K562 (cell line): ENCODE results near the gene MRPL54. TPM values are rescaled to one million over a fixed set of nuclear protein-coding genes. Genes with fewer than 3 reads are reported as not detected.
A peak's percentile ranks its signal among the peaks of the same experiment; 100 is the strongest.

Experiments used
- ATAC-seq: fragments of 200-7000 bp; cut with Tn5 transposase; 3 replicates; pipeline ENCODE4 v1.9.1; 2020; ENCODE audit warnings: moderate library complexity
- BruUV-seq: library from RNA; stranded (reverse); fragments of 400-500 nt; replicated peaks from 2 replicates; lab custom pipeline; 2021; lab: Mats Ljungman, UMichigan
- CTCF ChIA-PET: fragments of 300-600 bp; formaldehyde crosslinking; extraction: SDS; loops from one replicate; lab custom pipeline; 2021; ENCODE audit warnings: low intra/inter-chr PET ratio; lab: Yijun Ruan, JAX
- POLR2A ChIA-PET: fragments of 300-600, 350-650 bp; sonication (Branson Sonifier 250); formaldehyde crosslinking; extraction: SDS; loops from one replicate; lab custom pipeline; 2021; ENCODE audit warnings: antibody characterized with exemption, inconsistent platforms; lab: Yijun Ruan, JAX
- DNase-seq, 4 experiments: peaks; one replicate each; pipeline versions ENCODE4 v3.0.0 to v3.0.0-alpha.2; 2011 to 2018; ENCODE audit warnings: low spot score in 3 of 4, mixed read lengths in 3 of 4; ENCODE audit errors: extremely low read depth in 1 of 4
- FAIRE-seq: peaks from 2 replicates; lab custom pipeline; 2011; peaks lifted over from hg19 to GRCh38; lab: Jason Lieb, UNC
- H2AFZ ChIP-seq: 2 replicates; pipeline ENCODE4 v1.6.0; 2011; ENCODE audit warnings: low read depth, low read length, control low read depth, inconsistent platforms
- H3K27ac ChIP-seq: fragments of 200-600 bp; 3 replicates; pipeline ENCODE4 v1.8.0; 2011; ENCODE audit warnings: low read depth, mild to moderate bottlenecking, control low read depth, inconsistent platforms, low read length, moderate library complexity, mixed read lengths; ENCODE audit errors: extremely low read depth
- H3K27me3 ChIP-seq, 2 experiments: fragments of 300-600 bp in 1 of 2; 2 replicates in 1 of 2; 3 replicates in 1 of 2; pipeline versions ENCODE4 v1.6.0 to v1.8.0; 2011; ENCODE audit warnings: inconsistent platforms in 2 of 2, low read length in 2 of 2, mild to moderate bottlenecking in 1 of 2, mixed read lengths in 1 of 2, moderate library complexity in 1 of 2; ENCODE audit not compliant: control insufficient read depth in 2 of 2, insufficient read depth in 2 of 2
- H3K36me3 ChIP-seq: fragments of 300-600 bp; 3 replicates; pipeline ENCODE4 v1.8.0; 2011; ENCODE audit warnings: mild to moderate bottlenecking, low read length, inconsistent platforms; ENCODE audit not compliant: control insufficient read depth, insufficient read depth
- H3K4me1 ChIP-seq, 2 experiments: fragments of 200-600 bp in 1 of 2; replicated peaks in 1 of 2; 2 replicates in 1 of 2; 3 replicates in 1 of 2; pipeline versions ENCODE4 v1.5.1 to v1.8.0; 2011; ENCODE audit warnings: inconsistent platforms in 2 of 2, low read length in 2 of 2, mild to moderate bottlenecking in 1 of 2, mixed read lengths in 1 of 2, moderate library complexity in 1 of 2; ENCODE audit not compliant: control insufficient read depth in 2 of 2, insufficient read depth in 2 of 2
- H3K4me2 ChIP-seq: 2 replicates; pipeline ENCODE4 v1.6.1; 2011; ENCODE audit warnings: low read length, control low read depth, inconsistent platforms, mixed read lengths; ENCODE audit not compliant: insufficient read depth
- H3K4me3 ChIP-seq: fragments of 200-600 bp; sonication (generic), shearing (Covaris generic); 2 replicates; pipeline ENCODE4 v1.5.1; 2016; ENCODE audit warnings: control low read depth, inconsistent platforms
- H3K79me2 ChIP-seq: fragments of 200-600 bp; 3 replicates; pipeline ENCODE4 v1.8.0; 2011; ENCODE audit warnings: low read length, inconsistent platforms; ENCODE audit not compliant: control insufficient read depth, insufficient read depth
- H3K9ac ChIP-seq, 2 experiments: 2 replicates each; pipeline versions ENCODE4 v1.6.0 to v1.6.1; 2011; ENCODE audit warnings: low read depth in 2 of 2, low read length in 2 of 2, control low read depth in 1 of 2, inconsistent platforms in 1 of 2, mild to moderate bottlenecking in 1 of 2, mixed read lengths in 1 of 2; ENCODE audit not compliant: insufficient read depth in 1 of 2
- H3K9me1 ChIP-seq: one replicate; pipeline ENCODE4 v1.6.0; 2011; ENCODE audit warnings: inconsistent platforms, mild to moderate bottlenecking, low read length, moderate library complexity; ENCODE audit not compliant: control insufficient read depth, insufficient read depth
- H3K9me3 ChIP-seq: replicated peaks from 2 replicates; pipeline ENCODE4 v1.5.1; 2011; ENCODE audit warnings: low read depth, low read length, inconsistent platforms; ENCODE audit not compliant: control insufficient read depth, insufficient read depth
- H4K20me1 ChIP-seq: replicated peaks from 2 replicates; pipeline ENCODE4 v1.6.1; 2011; ENCODE audit warnings: low read length, inconsistent platforms, mixed read lengths; ENCODE audit not compliant: control insufficient read depth, insufficient read depth
- BCOR ChIP-seq: fragments of 450-650 bp; IDR thresholded peaks from 2 replicates; pipeline ENCODE4 v1.6.1; 2016
- CBX3 ChIP-seq, 2 experiments: IDR thresholded peaks; 1 replicate in 1 of 2; 2 replicates in 1 of 2; pipeline ENCODE4 v1.6.1; 2012; ENCODE audit warnings: inconsistent platforms in 2 of 2, low read length in 2 of 2, borderline replicate concordance in 1 of 2, control low read depth in 1 of 2
- E2F3 ChIP-seq: fragments of 250-450 bp; sonication (Bioruptor Pico); IDR thresholded peaks from 2 replicates; pipeline ENCODE4 v1.4.0; 2020; ENCODE audit warnings: mild to moderate bottlenecking
- ESRRA ChIP-seq: fragments of 450-650 bp; IDR thresholded peaks from 2 replicates; pipeline ENCODE4 v1.6.1; 2014; ENCODE audit warnings: low read depth, mild to moderate bottlenecking, moderate library complexity, borderline replicate concordance
- HDAC2 ChIP-seq: fragments of 450-650 bp; IDR thresholded peaks from 2 replicates; pipeline ENCODE4 v1.6.1; 2016; ENCODE audit warnings: mild to moderate bottlenecking
- KDM1A ChIP-seq, 2 experiments: fragments of 450-650 bp; IDR thresholded peaks; 2 replicates each; pipeline ENCODE4 v1.6.1; 2016; ENCODE audit warnings: mild to moderate bottlenecking in 2 of 2
- MAFK ChIP-seq: IDR thresholded peaks from 2 replicates; pipeline ENCODE4 v1.6.1; 2011; ENCODE audit warnings: low read length, improper control_type of control experiment
- MIER1 ChIP-seq: fragments of 450-650 bp; IDR thresholded peaks from 2 replicates; pipeline ENCODE4 v1.6.1; 2016; ENCODE audit warnings: antibody characterized with exemption, mild to moderate bottlenecking, low read depth
- PHF21A ChIP-seq: fragments of 450-650 bp; IDR thresholded peaks from 2 replicates; pipeline ENCODE4 v1.6.1; 2017; ENCODE audit warnings: low read depth, borderline replicate concordance
- PTBP1 ChIP-seq: fragments of 200-400 bp; formaldehyde crosslinking; IDR thresholded peaks from 2 replicates; pipeline ENCODE4 v1.6.1; 2017; ENCODE audit warnings: low read depth, low read length
- PTRF ChIP-seq: fragments of 450-650 bp; IDR thresholded peaks from 2 replicates; pipeline ENCODE4 v1.6.1; 2016; ENCODE audit warnings: mild to moderate bottlenecking, missing genetic modification characterization, missing compliant biosample characterization
- RBM25 ChIP-seq: fragments of 200-400 bp; formaldehyde crosslinking; IDR thresholded peaks from 2 replicates; pipeline ENCODE4 v1.6.1; 2018; ENCODE audit warnings: low read length, low read depth, moderate library complexity; ENCODE audit not compliant: severe bottlenecking
- RFX1 ChIP-seq: fragments of 450-650 bp; IDR thresholded peaks from 2 replicates; pipeline ENCODE4 v1.6.1; 2016; ENCODE audit warnings: mild to moderate bottlenecking, moderate library complexity
- SMARCA5 ChIP-seq: fragments of 450-650 bp; IDR thresholded peaks from 2 replicates; pipeline ENCODE4 v1.6.1; 2016
- SP1 ChIP-seq: sonication (generic); formaldehyde crosslinking; IDR thresholded peaks from 2 replicates; pipeline ENCODE4 v1.8.1; 2022; ENCODE audit warnings: mild to moderate bottlenecking, missing genetic modification reagents
- SRF ChIP-seq, 2 experiments: fragments of 250-450, 450-650 bp in 1 of 2; sonication (Bioruptor Pico) in 1 of 2; sonication (generic) in 1 of 2; formaldehyde crosslinking; IDR thresholded peaks; 2 replicates each; pipeline versions ENCODE4 v1.5.0 to v1.5.1; 2020 to 2022; ENCODE audit warnings: mild to moderate bottlenecking in 1 of 2, missing genetic modification reagents in 1 of 2
- USF2 ChIP-seq: sonication (generic); formaldehyde crosslinking; IDR thresholded peaks from 2 replicates; pipeline ENCODE4 v1.5.0; 2020; ENCODE audit warnings: missing genetic modification reagents
- ZSCAN29 ChIP-seq: fragments of 450-650 bp; IDR thresholded peaks from 2 replicates; pipeline ENCODE4 v1.6.1; 2017
- WGBS: fragments of 100-300 bp; shearing (Covaris generic); methylation state at CpG from one replicate; pipeline ENCODE4 v1.1.6; 2016; ENCODE audit warnings: low coverage, mixed read lengths; ENCODE audit not compliant: insufficient coverage; ENCODE audit errors: missing lambda C conversion rate; 5-methylcytosine and 5-hydroxymethylcytosine counted together
- in situ Hi-C: fragments of 300-500 bp; cut with MboI; formaldehyde crosslinking; loops from 4 replicates; pipeline ENCODE4 v1.15.0; 2018; ENCODE audit warnings: inconsistent platforms, mixed read lengths
- intact Hi-C: fragments of 100-400 bp; cut with micrococcal nuclease; formaldehyde crosslinking; loops from 2 replicates; pipeline ENCODE4 v1.14.2; 2022
- polyA plus RNA-seq, 8 experiments: library from polyadenylated mRNA; depleted of rRNA in 4 of 8; stranded (reverse) in 5 of 8; unstranded in 3 of 8; fragments of >200 nt; fragmentation: Nextera tagmentation in 2 of 8; fragmentation: Illumina TruSeq in 1 of 8; extraction: Ambion mirVana in 2 of 8; extraction: Trizol in 1 of 8; gene quantifications; 2 replicates each; pipeline versions ENCODE4 v1.2.1 to v1.2.3, GENCODE V29; 2011 to 2014; ENCODE audit warnings: inconsistent platforms in 1 of 8, missing spikeins in 1 of 8
- total RNA-seq, 7 experiments: library from RNA; depleted of rRNA in 6 of 7; stranded (reverse); fragments of >200 nt in 6 of 7; fragmentation: Illumina TruSeq in 2 of 7; extraction: Trizol in 2 of 7; gene quantifications; 2 replicates each; pipeline versions ENCODE4 v1.2.1 to v1.2.3, GENCODE V29; 2011 to 2021; ENCODE audit warnings: low replicate concordance in 1 of 7

MRPL54 gene
- total and polyA plus RNA-seq, 9 of the 15 experiments (the other 6 are each of a cell fraction or from before 2014, with no cell fraction given), result 3.5 to 120 (median 56.9) TPM

- ATAC-seq (no peak), DNase-seq (no peak), FAIRE-seq (no peak)
- Histone ChIP-seq H3K36me3 (no peaks in the 10 kb centered on the region), H3K9me3 (no peaks in the 10 kb centered on the region), H3K9ac (no peak overlapping the region), H2AFZ (0 out of 2 replicates have a peak overlapping the region, but pooled peaks have one; percentile 32), H3K27ac (no peak overlapping the region), H3K4me1 (peaks cover 5 to 21% of the 10 kb centered on the region in 2 experiments; a peak in 4 of 5 replicates), H3K9me1 (no peaks in the 10 kb centered on the region), H4K20me1 (no peaks in the 10 kb centered on the region), H3K27me3 (no peaks in the 10 kb centered on the region), H3K79me2 (no peaks in the 10 kb centered on the region), H3K4me2 (no peak overlapping the region), H3K4me3 (no peak overlapping the region)
- ChIA-PET POLR2A (interaction anchor here (0.6 to 0.7 kb wide), 2 partner anchors 13 to 26 kb away, joined by 3 to 5 read pairs; no protein-coding TSS in a partner anchor), CTCF (no interaction called here)
- BruUV-seq, result no TSS peak
- in situ Hi-C loops (no loop called here), intact Hi-C loops (no loop called here)
- 63% methylated on average over 25 of the region's 32 CpGs for WGBS
- TF ChIP-seq KDM1A (IDR thresholded peaks at IDR 0.05), result no peak
Observed at GRCh38 chr19:3730457-3730958, 32.0 kb upstream of the MRPL54 start.

GRCh38 chr19:3732108-3732507 lies 30.4 kb upstream of the MRPL54 start:
- FAIRE-seq, result no peak
- no TSS peak for BruUV-seq
- H4K20me1 ChIP-seq, result no peaks in the 10 kb centered on the region
- ATAC-seq, result no peak
- H3K9me3 ChIP-seq, result 0 out of 2 replicates have a peak, but pooled peaks cover 2% of the 10 kb centered on the region
- no peak overlapping the region for H2AFZ ChIP-seq
- ChIA-PET CTCF (no interaction called here), POLR2A (no interaction called here)
- DNase-seq, result no peak
- H3K27ac ChIP-seq, result no peak overlapping the region
- no peaks in the 10 kb centered on the region for H3K9me1 ChIP-seq
- TF ChIP-seq SMARCA5, result peak; percentile 97
- TF ChIP-seq ESRRA, result 0 out of 2 replicates have a peak, but pooled peaks have one; percentile 27
- 0 out of 3 replicates have a peak, but pooled peaks of 1 of the 2 experiments have one; percentile 22 for TF ChIP-seq CBX3 (IDR thresholded peaks at IDR 0.05; ENCODE audit: borderline replicate concordance in 1 of 2, low read length in 2 of 2)
- TF ChIP-seq HDAC2, result 0 out of 2 replicates have a peak, but pooled peaks have one; percentile 29
- TF ChIP-seq E2F3 (CRISPR knock-in tag), result no peak
- no peak for TF ChIP-seq SRF (CRISPR knock-in tag; IDR thresholded peaks at IDR 0.05)
- no peak for TF ChIP-seq USF2 (CRISPR knock-in tag)
- peak; percentile 100 for TF ChIP-seq PTBP1
- TF ChIP-seq RFX1, result no peak
- TF ChIP-seq SP1, result no peak
- TF ChIP-seq KDM1A (IDR thresholded peaks at IDR 0.05), result peak; percentile 25 to 59; a peak in 1 of 4 replicates
- TF ChIP-seq RBM25, result peak; percentile 96
- no peak for TF ChIP-seq MAFK
- peak; percentile 100 for TF ChIP-seq MIER1
- peak; percentile 67; the same call in 1 of the 2 replicates for TF ChIP-seq ZSCAN29
- TF ChIP-seq BCOR, result peak; percentile 85
- TF ChIP-seq PHF21A, result peak; percentile 84; the same call in 1 of the 2 replicates
- TF ChIP-seq PTRF (tag), result no peak
- H3K4me1 ChIP-seq, result peaks cover 5 to 28% of the 10 kb centered on the region in 2 experiments; a peak in 4 of 5 replicates
- H3K9ac ChIP-seq, result no peak overlapping the region
- no peak overlapping the region for H3K4me2 ChIP-seq
- intact Hi-C loops (no loop called here), in situ Hi-C loops (no loop called here)
- no peaks in the 10 kb centered on the region for H3K79me2 ChIP-seq
- peaks cover 0 to 6% of the 10 kb centered on the region in 2 experiments; a peak in 1 of 5 replicates for H3K27me3 ChIP-seq
- WGBS, result 69% methylated on average over 1 of the region's 1 CpG
- no peaks in the 10 kb centered on the region for H3K36me3 ChIP-seq
- no peak overlapping the region for H3K4me3 ChIP-seq
